ENCODE results near the gene OSGIN1.
"Not testable (repeated sequence)": the region's sequence is repeated elsewhere in the genome, so short reads cannot be mapped to it uniquely, and the experiment has no call there.

The OSGIN1 gene

GRCh38 chr16:83926726-83927397 is 26.2 kb upstream of the OSGIN1 start:
- peak; percentile 59 for DNase-seq

DNA sequence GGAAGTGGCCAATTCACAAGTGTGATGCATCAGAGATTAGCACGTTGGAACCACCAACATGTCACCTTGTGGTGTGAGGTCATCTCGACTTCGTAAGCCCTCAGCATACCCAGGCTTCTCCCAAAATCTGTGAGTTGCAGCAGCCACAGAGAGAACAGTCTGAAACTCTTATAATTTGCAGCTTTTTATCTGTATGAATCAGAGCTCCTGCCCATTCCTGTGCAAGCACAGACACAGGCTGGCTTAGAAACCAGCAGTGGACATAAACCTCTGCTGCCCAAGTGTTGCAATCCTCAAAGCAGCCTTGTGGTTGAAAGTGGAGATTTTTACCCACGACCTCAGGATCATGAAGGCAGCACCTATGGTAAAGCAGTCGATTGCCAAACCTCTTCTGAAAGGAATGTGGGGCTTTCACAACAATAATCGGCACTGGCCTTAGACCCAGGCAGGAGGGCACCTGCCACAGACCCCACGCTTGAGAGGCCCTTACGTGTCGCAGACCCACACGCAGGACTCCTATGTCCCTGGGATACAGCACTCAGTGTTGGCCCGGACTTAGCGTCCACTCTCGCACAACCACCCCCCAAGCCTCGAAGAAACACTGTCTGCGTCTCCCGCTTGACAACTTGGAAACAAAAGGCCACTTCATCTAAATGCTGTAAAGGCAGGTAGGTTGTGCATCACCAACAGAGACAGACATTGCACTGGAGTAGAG is 24.5 kb upstream of the OSGIN1 start:
- no peak for DNase-seq

DNA sequence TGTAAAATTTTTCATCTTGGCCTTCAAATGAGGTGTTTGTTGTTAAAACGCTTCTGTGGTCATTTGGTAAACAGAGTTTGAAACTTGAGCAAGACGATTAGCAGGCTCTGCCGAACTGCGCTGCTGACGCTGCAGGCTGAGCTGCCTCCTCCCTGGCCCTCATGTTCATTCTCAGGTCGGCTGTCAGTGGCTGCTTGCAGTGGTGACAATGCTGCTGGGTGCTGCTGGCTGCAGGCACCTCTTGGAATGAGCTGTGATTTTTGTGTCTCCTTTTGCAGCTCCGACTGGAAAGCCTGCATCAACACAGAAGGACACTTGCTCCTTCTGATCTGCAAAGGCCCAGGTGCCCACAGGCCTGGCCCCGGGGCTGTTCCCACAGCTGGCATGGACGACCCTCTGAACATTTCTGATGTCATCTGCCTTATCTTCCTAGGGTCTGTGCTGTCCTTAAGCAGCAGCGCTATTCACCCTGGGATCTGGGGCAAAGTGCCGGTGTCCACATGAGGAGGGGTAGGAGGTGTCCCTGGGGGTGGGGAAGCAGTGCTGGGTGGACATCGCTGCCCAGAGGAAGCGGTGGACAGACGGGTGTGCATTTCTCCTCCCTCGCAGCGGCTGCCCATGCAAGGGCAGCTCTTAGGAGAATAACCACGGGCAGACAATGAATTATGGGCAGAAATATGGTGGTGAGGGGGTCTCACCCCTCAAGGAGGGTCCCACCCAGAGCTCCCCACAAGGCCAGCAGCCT is 23.1 kb upstream of the OSGIN1 start:
- no peak for DNase-seq

DNA sequence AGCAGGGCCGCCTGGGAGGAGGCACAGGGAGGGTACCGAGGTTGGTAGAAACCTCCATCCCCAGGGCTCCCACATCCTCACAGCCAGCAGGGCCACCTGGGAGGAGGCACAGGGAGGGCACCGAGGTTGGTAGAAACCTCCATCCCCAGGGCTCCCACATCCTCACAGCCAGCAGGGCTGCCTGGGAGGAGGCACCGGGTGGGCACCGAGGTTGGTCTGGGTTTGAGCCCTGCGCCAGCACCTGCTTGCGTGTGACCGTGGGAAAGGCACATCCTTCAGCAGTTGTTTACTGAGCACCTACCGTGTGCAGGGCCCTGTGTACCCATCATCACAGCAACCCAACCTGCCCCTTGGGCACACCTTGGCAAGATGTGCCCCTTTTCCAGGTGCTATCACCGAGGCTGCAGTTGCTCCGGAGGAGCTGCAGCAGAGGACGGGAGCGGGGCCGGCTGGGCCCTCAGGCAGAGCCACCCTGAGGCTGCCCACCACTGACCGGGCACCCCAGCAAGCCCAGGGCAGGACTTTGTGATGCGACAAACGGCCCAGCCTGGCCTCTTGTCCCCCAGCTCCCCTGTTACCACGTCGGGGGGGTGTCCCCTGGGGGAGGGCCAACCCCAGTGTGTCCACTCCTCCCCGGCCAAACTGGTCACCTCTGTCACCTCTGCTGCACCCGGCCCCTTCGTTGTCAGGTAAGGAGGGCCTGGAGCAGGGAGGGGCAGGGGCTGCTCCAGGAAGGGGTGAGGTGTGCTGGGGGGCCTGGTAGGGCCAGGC is 22.1 kb upstream of the OSGIN1 start:
- DNase-seq, result no peak

GRCh38 chr16:83931556-83931955 is 21.5 kb upstream of the OSGIN1 start:
- no peak for DNase-seq

DNA sequence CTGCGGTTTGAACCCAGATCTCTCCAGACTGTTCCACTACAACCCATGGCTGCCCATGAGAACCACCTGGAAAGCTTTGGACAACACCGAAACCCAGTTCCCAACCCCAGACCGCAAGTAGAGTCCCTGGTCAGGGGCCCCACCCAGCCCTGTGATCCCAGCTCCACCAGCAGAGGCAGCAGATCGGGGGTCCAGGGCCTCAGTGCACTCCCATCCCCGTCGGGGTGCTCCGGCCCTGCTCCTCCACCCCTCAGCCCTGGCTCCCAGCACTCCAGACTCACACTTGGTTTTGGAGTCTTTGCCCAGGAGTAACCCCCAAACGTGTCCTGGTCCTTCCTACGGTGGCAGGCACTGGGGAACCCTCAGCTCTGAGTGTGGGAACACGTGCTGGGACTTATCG is 20.7 kb upstream of the OSGIN1 start:
- DNase-seq, result no peak

- no peak for DNase-seq
Observed at GRCh38 chr16:83932955-83933673, 19.9 kb upstream of the OSGIN1 start.

DNA sequence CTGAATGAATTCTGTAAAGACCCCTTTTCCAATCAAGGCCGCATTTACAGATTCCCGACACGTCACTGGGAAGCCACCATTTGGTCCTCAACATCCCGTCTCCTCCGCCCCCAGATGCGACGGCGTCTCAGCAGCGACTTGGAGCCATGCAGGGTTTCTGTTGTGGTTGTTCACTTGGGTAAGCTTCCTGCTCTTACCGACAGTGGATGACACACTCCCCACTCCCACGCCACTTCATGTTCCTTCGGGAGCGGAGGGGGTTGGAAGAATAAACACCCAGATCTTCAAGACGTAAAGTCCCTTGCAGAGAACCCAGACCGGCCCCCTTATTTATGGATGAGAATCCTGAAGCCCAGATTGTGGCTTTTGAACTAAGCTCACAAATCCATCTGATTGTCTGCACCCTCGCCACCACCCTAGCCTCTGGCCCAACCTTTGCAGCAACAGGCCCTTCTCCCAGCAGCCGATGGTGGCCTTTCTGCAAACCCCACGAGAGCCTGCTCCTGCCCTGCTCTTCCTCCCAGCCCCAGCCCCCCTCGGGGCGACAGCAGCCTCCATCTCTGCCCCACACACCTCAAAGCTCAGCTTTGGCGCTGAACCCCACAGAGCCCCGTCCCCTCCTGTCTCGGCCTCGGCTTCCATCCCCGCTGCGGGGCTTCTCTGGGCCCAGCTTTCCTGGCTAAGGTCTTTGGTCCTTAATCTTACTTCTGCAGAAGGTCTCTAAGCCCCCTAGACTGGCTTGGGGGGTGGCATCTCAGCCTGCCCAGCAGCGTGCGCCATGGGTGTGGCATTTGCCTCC is 19.0 kb upstream of the OSGIN1 start:
- DNase-seq, result no peak

DNA sequence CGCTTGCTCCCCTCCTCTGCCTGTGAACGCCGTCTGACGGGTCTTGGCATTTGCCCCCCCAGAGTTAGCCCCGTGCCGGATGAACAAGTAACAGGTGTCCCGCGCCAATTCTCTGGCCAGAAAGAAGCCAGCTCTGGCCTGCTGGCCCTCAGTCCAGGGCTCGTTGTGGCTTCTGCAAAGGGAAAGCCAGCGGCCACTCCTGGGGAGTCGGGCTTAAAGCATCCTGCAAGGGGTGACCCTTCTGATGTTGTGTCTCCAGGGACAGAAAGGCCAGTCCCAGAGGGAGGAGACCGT is 18.4 kb upstream of the OSGIN1 start:
- DNase-seq, result no peak

DNA sequence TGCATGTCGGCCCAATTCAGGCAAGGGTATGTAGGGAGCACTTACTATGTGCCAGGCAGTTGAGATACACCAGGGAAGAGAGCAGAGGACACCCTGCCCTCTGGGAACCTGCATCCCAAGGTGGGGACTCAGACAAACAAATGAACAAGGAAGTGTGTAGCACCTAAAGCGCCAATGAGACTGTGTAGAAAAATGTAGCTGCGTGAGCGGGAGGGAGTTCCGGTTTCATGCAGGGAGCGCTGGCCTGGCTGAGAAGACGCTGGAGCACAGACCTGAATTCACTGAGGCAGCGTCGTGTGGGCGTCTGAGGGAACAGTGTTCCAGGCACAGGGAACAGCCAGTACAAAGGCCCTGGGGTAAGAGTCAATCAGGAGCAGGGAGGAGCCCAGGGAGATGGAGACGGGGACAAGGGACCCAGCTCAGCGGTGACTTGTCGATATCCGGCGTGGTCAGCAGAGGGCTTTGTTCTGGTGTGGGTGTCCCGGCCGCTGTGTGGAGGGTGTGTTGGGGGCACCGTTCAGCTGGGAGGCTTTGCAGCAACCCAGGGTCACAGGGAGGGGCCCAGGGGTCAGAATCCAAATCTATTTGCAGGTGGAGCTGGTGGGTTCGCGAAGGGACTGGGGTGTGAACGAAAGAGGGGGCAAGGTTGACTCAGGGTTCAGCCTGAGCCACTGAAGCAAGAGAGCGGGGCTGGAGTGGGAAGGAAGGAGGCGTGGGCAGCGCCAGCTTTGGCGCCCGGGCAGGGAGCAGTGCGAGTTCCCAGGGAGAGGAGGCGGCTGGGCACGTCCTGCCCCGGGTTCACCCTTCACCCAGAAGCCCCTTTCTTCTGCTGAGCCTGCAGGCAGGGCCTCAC is 17.8 kb upstream of the OSGIN1 start:
- no peak for DNase-seq

GRCh38 chr16:83935858-83936255 is 17.2 kb upstream of the OSGIN1 start:
- no peak for DNase-seq

DNA sequence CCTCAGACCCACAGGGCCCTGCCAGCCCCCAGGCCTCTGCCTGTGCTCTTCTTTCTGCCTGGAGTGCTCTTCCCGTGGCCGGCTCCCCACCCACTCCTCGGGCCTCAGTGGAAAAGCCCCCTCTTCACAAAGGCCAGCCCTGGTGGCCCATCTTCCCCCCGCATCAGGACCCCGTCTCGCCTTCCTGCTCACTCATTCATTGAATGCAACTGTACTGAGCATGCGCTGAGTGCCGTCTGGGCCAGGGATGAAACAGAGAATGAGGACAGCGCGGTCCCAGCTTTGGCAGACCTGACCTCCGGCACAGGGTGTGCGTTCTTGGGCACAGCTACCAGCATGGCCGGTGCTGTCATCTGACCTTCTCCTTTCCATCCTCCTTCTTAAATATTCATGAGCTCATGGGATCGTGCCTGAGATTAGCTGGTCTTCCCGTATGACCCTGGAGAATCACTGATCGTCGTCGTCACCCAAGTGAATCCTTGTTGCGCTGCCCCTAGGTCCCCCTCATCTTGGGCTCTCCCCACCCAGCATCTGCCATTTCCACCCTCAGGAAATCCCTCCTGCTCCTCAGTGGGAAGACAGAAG is 16.4 kb upstream of the OSGIN1 start:
- DNase-seq, result no peak

- DNase-seq, result no peak
Observed at GRCh38 chr16:83937267-83937666, 15.8 kb upstream of the OSGIN1 start.

DNA sequence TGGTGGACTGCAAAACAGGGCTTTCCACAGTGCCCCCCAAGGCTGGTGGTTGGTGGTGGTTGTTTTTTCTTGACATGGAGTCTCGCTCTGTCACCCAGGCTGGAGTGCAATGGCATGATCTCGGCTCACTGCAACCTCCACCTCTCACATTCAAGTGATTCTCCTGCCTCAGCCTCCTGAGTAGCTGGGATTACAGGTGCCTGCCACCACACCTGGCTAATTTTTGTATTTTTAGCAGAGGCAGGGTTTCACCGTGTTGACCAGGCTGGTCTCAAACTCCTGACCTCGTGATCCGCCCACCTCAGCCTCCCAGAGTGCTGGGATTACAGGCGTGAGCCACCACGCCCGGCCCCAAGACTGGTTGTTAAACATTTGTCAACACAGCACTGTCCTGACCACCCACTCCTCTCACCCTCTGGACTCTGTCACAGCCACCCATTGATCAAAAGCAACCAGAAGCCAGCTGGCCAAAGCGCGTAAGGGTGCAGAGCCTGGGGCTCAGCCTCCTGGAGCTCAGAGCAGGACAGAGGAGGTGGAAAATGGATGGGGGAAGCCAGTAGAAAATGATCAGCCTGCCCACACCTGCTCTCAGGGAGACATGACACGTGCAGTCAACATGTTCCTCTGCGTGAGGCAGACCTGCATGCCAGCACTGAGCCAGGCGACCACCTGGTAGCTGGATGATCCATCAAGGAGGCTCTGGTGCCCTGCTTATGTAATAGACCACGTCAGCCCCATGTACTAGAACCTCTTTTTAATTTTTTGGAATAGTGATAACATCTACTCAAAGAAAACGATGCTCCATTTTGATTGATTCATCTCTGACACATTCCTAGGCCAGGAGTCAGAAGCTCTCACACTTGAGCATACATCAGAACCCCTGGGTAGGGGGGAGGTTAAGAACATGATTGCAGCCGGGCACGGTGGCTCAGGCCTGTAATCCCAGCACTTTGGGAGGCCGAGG is 14.8 kb upstream of the OSGIN1 start:
- DNase-seq, result no peak

GRCh38 chr16:83939266-83939855 is 13.7 kb upstream of the OSGIN1 start:
- DNase-seq, result no peak

DNA sequence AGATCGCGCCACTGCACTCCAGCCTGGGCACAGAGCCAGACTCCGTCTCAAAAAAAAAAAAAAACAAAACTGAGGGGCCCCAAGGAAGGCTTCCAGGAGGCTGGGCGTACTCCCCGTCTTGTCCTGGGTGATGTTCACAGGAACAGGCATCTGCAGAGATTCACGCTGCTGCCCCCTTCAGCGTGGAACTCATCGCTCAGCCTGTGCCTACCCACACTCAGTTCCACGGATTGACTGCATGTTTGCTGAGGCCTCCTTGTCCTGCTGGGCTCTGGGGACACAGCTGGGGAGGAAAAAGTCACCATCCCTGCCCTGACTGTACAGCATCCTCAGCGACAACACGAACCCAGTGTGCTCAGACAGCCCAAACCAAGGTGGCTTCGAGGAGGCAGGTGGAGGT is 12.9 kb upstream of the OSGIN1 start:
- no peak for DNase-seq

GRCh38 chr16:83940630-83941378 is 12.2 kb upstream of the OSGIN1 start:
- DNase-seq, result no peak

DNA sequence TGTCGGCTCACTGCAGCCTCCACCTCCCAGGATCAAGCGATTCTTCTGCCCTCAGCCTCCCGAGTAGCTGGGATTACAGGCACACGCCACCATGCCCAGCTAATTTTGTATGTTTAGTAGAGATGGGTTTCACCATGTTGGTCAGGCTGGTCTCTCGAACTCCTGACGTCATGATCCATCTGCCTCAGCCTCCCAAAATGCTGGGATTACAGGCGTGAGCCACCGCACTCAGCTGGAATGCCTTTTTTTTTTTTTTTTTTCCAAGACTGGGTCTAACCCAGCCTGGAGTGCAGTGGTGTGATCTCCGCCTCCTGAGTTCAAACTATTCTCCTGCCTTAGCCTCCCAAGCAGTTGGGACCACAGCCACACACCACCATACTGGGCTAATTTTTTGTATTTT is 11.5 kb upstream of the OSGIN1 start:
- not testable (repeated sequence) for DNase-seq
